Naive thymus-derived CD8-positive, alpha-beta T cell (primary cell): ENCODE data around the gene LMF2. TPM values are rescaled to one million over a fixed set of nuclear protein-coding genes. Genes with fewer than 3 reads are reported as not detected.

Experiments used
- ATAC-seq, 2 donors: fragments of 150-1000 bp; cut with Tn5 transposase in 1 of 2; sonication (Bioruptor Pico), chemical (Tn5 transposase) in 1 of 2; 1 replicate in 1 of 2; 2 replicates in 1 of 2; pipeline ENCODE4 v1.10.0; 2021; ENCODE audit warnings: mild to moderate bottlenecking in 2 of 2, moderate library complexity in 2 of 2
- POLR2A ChIA-PET: fragments of 350-600 bp; sonication (Branson Sonifier 250); formaldehyde crosslinking; loops from one replicate; lab custom pipeline; 2021; ENCODE audit warnings: antibody characterized with exemption; lab: Charles Lee
- DNase-seq, 10 donors: peaks; one replicate each; pipeline versions ENCODE4 v3.0.0 to v3.0.0-alpha.2; 2020 to 2022
- H3K27ac Mint-ChIP-seq, 10 donors: one replicate each; pipeline ENCODE4 v1.8.0; 2020 to 2022; ENCODE audit warnings: mild to moderate bottlenecking in 10 of 10, mixed read lengths in 10 of 10, moderate library complexity in 4 of 10, inconsistent platforms in 1 of 10
- H3K27me3 Mint-ChIP-seq, 5 donors: one replicate each; pipeline ENCODE4 v1.8.0; 2021 to 2022; ENCODE audit warnings: mixed read lengths in 5 of 5
- H3K36me3 Mint-ChIP-seq, 3 donors: one replicate each; pipeline ENCODE4 v1.8.0; 2020 to 2022; ENCODE audit warnings: mixed read lengths in 3 of 3, mild to moderate bottlenecking in 2 of 3, inconsistent platforms in 1 of 3
- H3K4me1 Mint-ChIP-seq, 4 donors: one replicate each; pipeline ENCODE4 v1.8.0; 2021 to 2022; ENCODE audit warnings: mixed read lengths in 4 of 4
- H3K4me3 Mint-ChIP-seq, 10 donors: one replicate each; pipeline ENCODE4 v1.8.0; 2020 to 2022; ENCODE audit warnings: mild to moderate bottlenecking in 10 of 10, mixed read lengths in 10 of 10, moderate library complexity in 6 of 10, inconsistent platforms in 1 of 10
- H3K9me3 Mint-ChIP-seq, 9 donors: one replicate each; pipeline ENCODE4 v1.8.0; 2020 to 2022; ENCODE audit warnings: mixed read lengths in 9 of 9, mild to moderate bottlenecking in 3 of 9, inconsistent platforms in 1 of 9, moderate library complexity in 1 of 9
- polyA plus RNA-seq, 3 donors: library from polyadenylated mRNA; unstranded; fragments of 300-500 nt; fragmentation: Illumina TruSeq; gene quantifications; one replicate each; pipeline ENCODE4 v1.2.3, GENCODE V29; 2021
- total RNA-seq, 8 experiments: library from RNA in 2 of 8; stranded (reverse) in 2 of 8; gene quantifications; one replicate each; pipeline ENCODE4 v1.2.3 and lab custom pipeline; 2021 to 2026

The LMF2 gene
- total and polyA plus RNA-seq, 5 experiments from 2014 or later: 15.1 to 128 (median 19.6) TPM

DNA sequence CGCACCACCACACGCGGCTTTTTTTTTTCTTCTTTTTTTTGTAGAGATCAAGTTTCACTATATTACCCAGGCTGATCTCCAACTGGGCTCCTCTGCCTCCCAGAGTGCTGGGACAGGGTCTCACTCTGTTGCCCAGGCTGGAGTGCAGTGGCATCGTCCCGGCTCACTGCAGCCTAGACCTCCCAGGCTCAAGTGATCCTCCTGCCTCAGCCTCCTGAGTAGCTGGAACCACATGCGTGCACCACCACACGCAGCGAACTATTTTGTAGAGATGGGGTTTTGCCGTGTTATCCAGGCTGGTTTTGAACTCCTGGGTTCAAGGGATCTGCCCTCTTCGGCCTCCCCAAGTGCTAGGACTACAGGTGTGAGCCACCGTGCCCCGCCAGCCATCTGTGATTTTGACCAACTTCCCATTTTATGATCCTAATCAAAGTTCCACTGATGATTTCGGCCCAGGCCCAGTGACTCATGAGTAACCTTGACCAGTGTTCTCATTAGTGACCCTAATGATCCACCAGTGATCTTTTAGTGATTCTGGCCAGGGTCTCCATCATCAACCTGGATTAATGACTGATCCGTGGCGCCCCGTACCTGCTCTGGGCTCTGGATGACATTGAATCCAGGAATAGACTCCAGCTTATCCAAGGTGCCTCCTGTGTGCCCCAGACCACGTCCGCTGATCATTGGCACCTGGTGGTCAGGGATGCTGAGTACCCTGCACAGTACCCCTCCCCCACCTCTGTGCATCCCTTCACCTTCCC is 20.6 kb upstream of the LMF2 start:
- Mint-ChIP-seq H3K4me3 (peak overlapping the region; percentile 58 to 90 (median 75)), H3K4me1 (peaks cover 23 to 47% (median 41%) of the 10 kb centered on the region in 4 donors), H3K36me3 (no peaks in the 10 kb centered on the region), H3K9me3 (no peaks in the 10 kb centered on the region), H3K27ac (peak overlapping the region; percentile 62 to 94 (median 78)), H3K27me3 (peaks cover 0 to 7% (median 0%) of the 10 kb centered on the region in 5 donors)
- ATAC-seq: no peak
- POLR2A ChIA-PET: interaction anchor here (0.6 to 6.6 kb wide), 9 partner anchors 10 to 337 kb away, joined by 3 to 121 read pairs (median 7); partner anchors contain the start of genes KLHDC7B, LMF2, NCAPH2 and SYCE3
- peak in 1 of 10 donors; percentile 34 for DNase-seq

DNA sequence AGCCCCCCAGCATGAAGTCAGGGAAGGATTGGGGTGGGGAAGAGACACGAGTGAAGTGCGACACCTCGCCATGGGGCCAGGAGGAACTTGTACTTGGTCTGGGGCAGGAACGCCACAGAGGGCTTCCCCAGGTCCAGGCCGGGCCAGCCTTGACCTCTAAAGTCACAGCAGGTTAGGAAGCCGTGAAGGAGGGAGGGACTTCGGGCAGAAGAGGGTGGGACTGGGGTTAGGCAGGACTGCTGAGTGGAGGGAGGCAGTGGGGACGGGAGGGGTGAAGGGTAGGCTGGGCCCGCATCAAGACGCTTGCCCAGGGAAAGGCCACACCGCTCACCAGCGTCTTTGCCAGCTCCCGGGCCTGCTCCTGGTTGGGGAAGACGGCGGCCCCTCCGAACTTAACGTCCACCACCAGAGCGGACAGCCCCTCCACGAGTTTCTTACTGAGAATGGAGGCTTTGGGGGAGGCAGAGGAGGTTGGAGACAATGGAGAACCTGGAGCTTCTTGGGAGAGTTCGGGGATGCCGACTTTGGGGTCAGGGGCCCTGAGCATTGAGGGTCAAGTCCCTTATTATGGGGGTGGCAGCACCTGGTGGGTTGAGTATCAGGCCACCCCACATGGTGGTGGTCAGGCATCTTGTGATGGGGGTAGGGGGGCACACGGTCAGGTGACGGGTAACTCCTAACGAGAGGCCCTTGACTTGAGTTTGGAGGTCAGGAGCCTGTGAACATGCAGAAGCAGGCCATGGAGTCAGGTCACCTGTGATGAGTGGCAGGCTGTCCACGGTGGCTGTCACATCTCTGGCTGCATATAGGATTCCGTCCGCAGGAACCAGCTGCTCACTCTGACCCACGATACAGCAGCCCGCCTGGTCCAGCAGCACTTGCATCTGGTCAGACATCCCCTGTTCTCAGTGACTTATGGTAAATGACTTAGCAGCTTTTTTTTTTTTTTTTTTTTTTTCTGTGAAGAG is 19.6 kb upstream of the LMF2 start:
- POLR2A ChIA-PET: interaction anchor here (0.6 to 6.6 kb wide), 11 partner anchors 11 to 336 kb away, joined by 3 to 128 read pairs (median 11); partner anchors contain the start of genes LMF2, NCAPH2 and SYCE3
- H3K9me3 Mint-ChIP-seq: no peaks in the 10 kb centered on the region
- no peak for DNase-seq
- H3K27ac Mint-ChIP-seq: peak overlapping the region; percentile 63 to 94 (median 78)
- peaks cover 21 to 45% (median 38%) of the 10 kb centered on the region in 4 donors for H3K4me1 Mint-ChIP-seq
- peak overlapping the region; percentile 59 to 85 (median 72) for H3K4me3 Mint-ChIP-seq
- peaks cover 0 to 4% (median 0%) of the 10 kb centered on the region in 3 donors for H3K36me3 Mint-ChIP-seq
- ATAC-seq: no peak
- H3K27me3 Mint-ChIP-seq: peaks cover 0 to 3% (median 0%) of the 10 kb centered on the region in 5 donors

DNA sequence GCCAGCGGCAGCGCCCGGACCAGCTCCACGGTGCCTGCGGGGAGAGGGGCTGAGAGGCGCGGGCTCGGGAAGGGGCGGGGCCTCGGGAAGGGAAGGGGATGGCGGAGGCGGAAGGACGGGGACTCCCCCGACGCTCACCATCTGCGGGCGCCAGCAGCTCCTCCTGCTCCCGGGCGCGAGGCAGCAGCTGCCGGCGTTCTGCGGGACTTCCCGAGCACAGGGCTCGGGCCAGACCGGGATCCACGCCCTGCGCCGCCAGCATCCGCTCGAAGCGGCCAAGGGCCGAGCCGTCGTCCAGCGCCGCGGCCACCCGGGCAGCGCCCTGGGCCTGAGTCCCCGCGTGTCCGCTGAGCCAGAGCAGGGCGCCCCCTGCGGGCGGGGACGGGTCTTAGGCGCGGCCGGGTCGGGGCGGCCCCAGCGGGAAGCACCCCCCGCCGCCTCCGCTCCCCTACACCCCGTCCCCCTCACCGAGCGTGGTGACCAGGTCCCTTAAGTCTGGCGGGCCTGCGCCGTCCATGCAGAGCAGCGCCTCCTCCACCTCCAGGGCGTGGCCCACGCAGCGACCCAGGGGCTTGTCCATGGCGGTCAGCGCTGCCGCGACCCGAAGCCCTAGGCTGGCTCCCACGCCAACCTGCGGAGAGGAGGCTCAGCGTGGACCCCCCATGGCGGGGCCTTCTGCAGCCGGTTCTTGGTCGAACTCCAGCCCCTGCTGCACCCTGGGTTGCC is 18.8 kb upstream of the LMF2 start:
- Mint-ChIP-seq H3K27me3 (peaks cover 0 to 3% (median 0%) of the 10 kb centered on the region in 5 donors), H3K4me1 (peaks cover 21 to 45% (median 37%) of the 10 kb centered on the region in 4 donors), H3K36me3 (peaks cover 0 to 6% (median 0%) of the 10 kb centered on the region in 3 donors), H3K9me3 (no peaks in the 10 kb centered on the region), H3K4me3 (peak overlapping the region; percentile 59 to 85 (median 72)), H3K27ac (peak overlapping the region in 8 of 10 donors; percentile 69 to 94 (median 76))
- POLR2A ChIA-PET: interaction anchor here (0.6 to 6.6 kb wide), 32 partner anchors 9 to 334 kb away, joined by 3 to 128 read pairs (median 6); partner anchors contain the start of genes ARSA, CHKB, CPT1B and HDAC10
- ATAC-seq (peak; percentile 43 to 47), DNase-seq (peak; percentile 69 to 86 (median 76))

DNA sequence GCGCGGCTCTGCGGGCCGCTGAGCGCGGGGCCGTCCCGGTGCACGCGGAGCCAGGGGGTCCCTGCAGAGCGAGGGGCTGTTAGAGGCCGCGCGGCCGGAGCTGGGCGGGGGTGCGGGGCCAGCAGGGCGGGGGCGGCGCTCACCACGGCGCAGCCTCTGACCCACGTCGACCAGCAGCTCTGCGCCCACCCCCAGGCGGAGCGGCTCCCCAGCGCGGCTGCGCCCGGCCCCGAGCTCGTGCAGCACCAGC is 18.3 kb upstream of the LMF2 start:
- peak overlapping the region; percentile 60 to 91 (median 82) for H3K4me3 Mint-ChIP-seq
- no peaks in the 10 kb centered on the region for H3K9me3 Mint-ChIP-seq
- ATAC-seq (no peak), DNase-seq (no peak)
- peaks cover 0 to 1% (median 0%) of the 10 kb centered on the region in 5 donors for H3K27me3 Mint-ChIP-seq
- POLR2A ChIA-PET: interaction anchor here (0.6 to 6.6 kb wide), 34 partner anchors 9 to 334 kb away, joined by 3 to 128 read pairs (median 6); partner anchors contain the start of genes ARSA, CHKB, CPT1B and HDAC10
- H3K4me1 Mint-ChIP-seq: peaks cover 19 to 41% (median 34%) of the 10 kb centered on the region in 4 donors
- peaks cover 0 to 6% (median 0%) of the 10 kb centered on the region in 3 donors for H3K36me3 Mint-ChIP-seq
- peak overlapping the region in 9 of 10 donors; percentile 41 to 88 (median 84) for H3K27ac Mint-ChIP-seq

DNA sequence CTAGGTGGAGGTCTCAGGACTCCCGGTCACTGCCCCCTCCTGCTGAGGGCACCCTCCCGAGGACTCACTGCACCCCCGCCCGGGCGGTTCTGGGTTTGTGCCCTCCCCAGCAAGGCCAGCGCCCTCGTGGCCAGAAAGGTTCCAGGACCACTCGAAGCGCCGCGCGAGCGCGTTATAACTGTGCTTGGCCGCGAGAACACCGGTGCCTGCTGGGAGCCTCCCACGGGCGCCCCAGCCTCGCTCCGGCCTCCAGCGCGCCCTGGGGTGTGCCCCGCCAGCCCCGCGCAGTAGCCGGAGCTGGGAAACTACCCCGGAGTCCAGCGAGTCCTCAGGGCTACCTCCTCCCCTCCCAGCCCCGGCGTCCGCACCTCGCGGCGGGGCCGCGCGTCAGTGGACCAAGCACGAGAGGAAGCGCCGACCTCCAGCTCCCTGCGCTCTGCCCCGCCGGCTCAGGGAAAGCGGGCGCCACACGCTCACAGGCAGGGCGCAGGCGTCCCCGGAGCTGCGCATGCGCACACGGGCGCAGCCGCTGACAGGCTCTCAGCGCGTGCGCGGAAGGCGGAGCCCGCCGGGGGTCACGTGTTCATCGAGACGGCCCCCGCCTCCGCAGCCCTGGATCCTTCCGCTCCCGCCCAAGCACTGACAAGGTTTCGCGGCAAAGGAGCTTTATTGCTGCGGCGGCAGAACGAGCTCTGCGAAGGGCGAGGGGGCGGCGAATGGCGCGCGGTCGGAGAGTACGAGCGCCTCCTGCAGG is 17.8 kb upstream of the LMF2 start, which contains the start of gene SCO2:
SCO2 (minus strand) TSS at position 495 of the 754 bp plus-strand sequence. CDS start 1,187 bp downstream, outside the sequence.
- Mint-ChIP-seq H3K4me1 (peaks cover 18 to 41% (median 32%) of the 10 kb centered on the region in 4 donors), H3K27me3 (no peaks in the 10 kb centered on the region), H3K36me3 (peaks cover 0 to 8% (median 0%) of the 10 kb centered on the region in 3 donors), H3K4me3 (peak within 1 kb of the TSS; percentile 72 to 91 (median 86)), H3K27ac (peak within 1 kb of the TSS; percentile 70 to 94 (median 88)), H3K9me3 (no peaks in the 10 kb centered on the region)
- POLR2A ChIA-PET: interaction anchor here (0.6 to 6.6 kb wide), 34 partner anchors 8 to 542 kb away, joined by 3 to 128 read pairs (median 6); partner anchors contain the start of genes ARSA, CHKB, CPT1B and HDAC10
- ATAC-seq: peak; percentile 71 to 79
- peak; percentile 95 to 99 (median 98) for DNase-seq

DNA sequence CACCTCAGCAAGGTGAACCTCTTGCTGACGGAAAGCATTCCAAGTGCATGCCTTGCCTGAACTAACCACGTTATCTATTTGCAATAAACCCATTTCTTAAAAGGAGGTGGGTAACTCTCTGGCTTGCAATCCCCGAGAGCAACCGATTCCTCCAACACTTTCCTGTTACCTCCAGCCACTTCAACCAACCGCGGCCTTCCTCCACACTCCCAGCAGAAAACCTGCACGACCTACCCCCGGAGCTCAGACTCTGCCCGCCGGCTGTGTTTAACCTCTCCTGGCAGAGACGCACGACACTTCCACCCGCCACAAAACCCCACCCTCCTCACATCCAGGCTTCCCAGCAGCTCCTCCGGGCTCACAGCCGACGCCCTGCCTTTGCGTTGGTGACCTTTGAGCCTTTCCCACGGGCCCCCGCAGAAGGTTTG is 17.2 kb upstream of the LMF2 start:
- H3K36me3 Mint-ChIP-seq: peaks cover 0 to 14% (median 0%) of the 10 kb centered on the region in 3 donors
- ATAC-seq (no peak), DNase-seq (no peak)
- peak overlapping the region; percentile 70 to 94 (median 88) for H3K27ac Mint-ChIP-seq
- H3K4me1 Mint-ChIP-seq: peaks cover 18 to 40% (median 32%) of the 10 kb centered on the region in 4 donors
- no peaks in the 10 kb centered on the region for H3K9me3 Mint-ChIP-seq
- H3K27me3 Mint-ChIP-seq: no peaks in the 10 kb centered on the region
- POLR2A ChIA-PET: interaction anchor here (0.7 to 6.6 kb wide), 20 partner anchors 10 to 541 kb away, joined by 3 to 128 read pairs (median 12); partner anchors contain the start of genes CHKB, HDAC10, KLHDC7B and LMF2
- peak overlapping the region; percentile 72 to 91 (median 86) for H3K4me3 Mint-ChIP-seq

DNA sequence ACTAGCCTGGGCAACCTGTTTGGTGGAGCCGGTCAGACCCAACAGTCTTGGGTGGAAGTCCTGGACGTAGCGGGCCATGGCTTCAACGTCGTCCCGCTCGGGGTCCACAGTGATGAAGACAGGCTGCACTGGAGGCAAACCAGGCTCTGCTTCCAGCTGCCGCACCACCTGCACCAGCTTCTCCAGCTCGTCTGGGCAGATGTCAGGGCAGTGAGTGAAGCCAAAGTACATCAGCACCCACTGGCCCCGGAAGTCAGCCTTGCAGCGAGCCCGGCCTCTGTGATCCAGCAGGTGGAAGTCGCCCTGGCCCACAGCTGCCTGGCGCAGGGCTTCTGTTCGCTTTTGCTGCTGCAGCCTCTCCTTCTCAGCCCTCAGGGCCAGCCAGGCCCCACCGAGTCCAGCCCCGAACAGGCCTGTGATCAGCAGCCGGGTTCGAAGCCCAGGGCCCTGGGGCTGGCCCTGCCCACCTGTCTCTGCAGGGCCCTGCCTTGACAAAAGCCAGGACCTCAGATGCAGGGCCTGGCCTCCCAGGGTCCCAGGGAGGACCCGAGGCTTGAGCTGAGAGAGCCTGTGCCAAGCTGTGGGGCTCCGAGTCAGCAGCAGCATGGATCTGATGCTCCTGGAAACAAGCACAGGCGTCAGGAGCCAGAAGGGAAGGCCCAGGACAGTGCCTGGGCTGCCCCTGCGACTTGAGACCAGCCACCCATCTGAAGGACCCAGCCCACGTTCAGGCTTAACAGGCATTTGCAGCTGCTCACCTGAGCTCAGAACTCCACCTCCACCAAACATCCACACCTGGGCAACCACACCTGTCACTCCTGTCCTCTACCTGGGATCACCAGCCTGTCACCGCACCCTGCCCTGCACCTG is 16.5 kb upstream of the LMF2 start:
- Mint-ChIP-seq H3K4me3 (peak overlapping the region; percentile 72 to 91 (median 86)), H3K4me1 (peaks cover 18 to 38% (median 32%) of the 10 kb centered on the region in 4 donors), H3K9me3 (no peaks in the 10 kb centered on the region), H3K27ac (peak overlapping the region; percentile 70 to 94 (median 88)), H3K27me3 (no peaks in the 10 kb centered on the region), H3K36me3 (peaks cover 0 to 19% (median 0%) of the 10 kb centered on the region in 3 donors)
- DNase-seq (no peak), ATAC-seq (no peak)
- POLR2A ChIA-PET: interaction anchor here (0.8 to 6.6 kb wide), 7 partner anchors 14 to 272 kb away, joined by 3 to 128 read pairs (median 13); partner anchors contain the start of genes CHKB, HDAC10, LMF2 and NCAPH2

DNA sequence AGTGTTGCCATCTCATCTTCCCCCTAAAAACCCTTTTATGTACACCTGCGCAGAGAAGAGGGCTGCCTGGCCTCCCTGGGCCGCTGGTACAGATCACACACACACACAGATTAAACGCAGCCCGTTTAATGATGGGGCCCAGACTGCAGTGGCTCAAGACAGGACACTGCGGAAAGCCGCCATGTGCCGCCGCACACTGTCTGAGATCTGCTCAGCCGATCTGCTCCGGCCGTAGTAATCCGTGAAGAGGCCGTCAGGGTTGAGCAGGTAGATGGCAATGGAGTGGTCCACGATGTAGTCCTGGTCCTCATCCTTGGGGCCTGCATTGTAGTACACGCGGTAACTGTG is 15.9 kb upstream of the LMF2 start:
- peak overlapping the region in 6 of 10 donors; percentile 22 to 58 (median 47) for H3K4me3 Mint-ChIP-seq
- no peaks in the 10 kb centered on the region for H3K27me3 Mint-ChIP-seq
- ATAC-seq: no peak
- H3K27ac Mint-ChIP-seq: peak overlapping the region in 1 of 10 donors; percentile 13
- DNase-seq: no peak
- H3K9me3 Mint-ChIP-seq: no peaks in the 10 kb centered on the region
- peaks cover 0 to 24% (median 1%) of the 10 kb centered on the region in 3 donors for H3K36me3 Mint-ChIP-seq
- POLR2A ChIA-PET: interaction anchor here (1.2 to 5.6 kb wide), 3 partner anchors 15 to 180 kb away, joined by 3 to 128 read pairs (median 3); partner anchors contain the start of genes KLHDC7B, LMF2, NCAPH2 and PPP6R2
- peaks cover 16 to 33% (median 27%) of the 10 kb centered on the region in 4 donors for H3K4me1 Mint-ChIP-seq

DNA sequence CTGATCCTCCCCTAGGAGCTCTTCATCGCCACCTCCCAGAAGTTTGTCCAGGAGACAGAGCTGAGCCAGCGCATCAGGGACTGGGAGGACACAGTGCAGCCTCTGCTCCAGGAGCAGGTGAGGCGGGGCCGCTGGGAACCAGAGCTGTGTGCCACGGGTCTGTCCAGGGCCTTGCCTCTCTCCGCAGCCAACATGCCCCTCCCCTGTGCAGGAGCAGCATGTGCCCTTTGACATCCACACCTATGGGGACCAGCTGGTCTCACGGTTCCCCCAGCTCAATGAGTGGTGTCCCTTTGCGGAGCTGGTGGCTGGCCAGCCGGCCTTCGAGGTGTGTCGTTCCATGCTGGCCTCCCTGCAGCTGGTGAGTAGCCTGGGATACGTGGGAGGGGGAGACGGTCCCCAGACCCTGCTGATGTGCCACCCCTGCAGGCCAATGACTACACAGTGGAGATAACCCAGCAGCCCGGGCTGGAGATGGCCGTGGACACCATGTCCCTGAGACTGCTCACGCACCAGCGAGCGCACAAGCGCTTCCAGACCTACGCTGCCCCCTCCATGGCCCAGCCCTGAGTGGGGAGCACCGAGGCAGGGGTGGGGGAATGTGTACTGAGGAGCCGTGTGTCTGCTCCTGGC is 15.4 kb upstream of the LMF2 start:
- peak overlapping the region in 6 of 10 donors; percentile 22 to 58 (median 44) for H3K4me3 Mint-ChIP-seq
- DNase-seq (no peak), ATAC-seq (no peak)
- H3K4me1 Mint-ChIP-seq: peaks cover 14 to 28% (median 22%) of the 10 kb centered on the region in 4 donors
- no peaks in the 10 kb centered on the region for H3K9me3 Mint-ChIP-seq
- peaks cover 0 to 24% (median 1%) of the 10 kb centered on the region in 3 donors for H3K36me3 Mint-ChIP-seq
- H3K27me3 Mint-ChIP-seq: no peaks in the 10 kb centered on the region
- no peak overlapping the region for H3K27ac Mint-ChIP-seq
- POLR2A ChIA-PET: interaction anchor here (1.2 to 5.6 kb wide), 5 partner anchors 15 to 180 kb away, joined by 3 to 128 read pairs (median 3); partner anchors contain the start of genes KLHDC7B, LMF2, NCAPH2 and PPP6R2
